HepG2 (cell line): ENCODE measurements around the gene HAGH. TPM values are rescaled to one million over a fixed set of nuclear protein-coding genes. Genes with fewer than 3 reads are reported as not detected.

Source experiments
- ATAC-seq: fragments of 200-7000 bp; cut with Tn5 transposase; 3 replicates; pipeline ENCODE4 v1.9.1; 2020; ENCODE audit warnings: mild to moderate bottlenecking, moderate library complexity
- BruUV-seq: library from RNA; stranded (reverse); fragments of 400-500 nt; replicated peaks from 2 replicates; lab custom pipeline; 2021; lab: Mats Ljungman, UMichigan
- CTCF ChIA-PET: fragments of 300-600 bp; formaldehyde crosslinking; extraction: SDS; loops from one replicate; lab custom pipeline; 2021; ENCODE audit warnings: low total read pairs, inconsistent platforms, low intra/inter-chr PET ratio; lab: Yijun Ruan, JAX
- POLR2A ChIA-PET: fragments of 350-600 bp; sonication (Branson Sonifier 250); formaldehyde crosslinking; loops from one replicate; lab custom pipeline; 2020; ENCODE audit warnings: antibody characterized with exemption, inconsistent platforms; lab: Yijun Ruan, JAX
- DNase-seq: peaks from one replicate; pipeline ENCODE4 v3.0.0-alpha.2; 2015; ENCODE audit warnings: low spot score
- FAIRE-seq: peaks from 3 replicates; lab custom pipeline; 2011; peaks lifted over from hg19 to GRCh38; lab: Jason Lieb, UNC
- H2AFZ ChIP-seq: one replicate; pipeline ENCODE4 v1.6.1; 2011; ENCODE audit warnings: low read length, inconsistent platforms
- H3K27ac ChIP-seq: fragments of 300-600 bp; 3 replicates; pipeline ENCODE4 v1.8.0; 2011; ENCODE audit warnings: mixed run types, mild to moderate bottlenecking, mixed read lengths, low read length, inconsistent platforms; ENCODE audit not compliant: insufficient read depth; ENCODE audit errors: extremely low read length
- H3K27me3 ChIP-seq, 2 experiments: fragments of 200-600 bp in 1 of 2; 2 replicates in 1 of 2; 3 replicates in 1 of 2; pipeline versions ENCODE4 v1.6.0 to v1.8.0; 2011; ENCODE audit warnings: low read length in 2 of 2, mild to moderate bottlenecking in 2 of 2, moderate library complexity in 2 of 2, inconsistent platforms in 1 of 2; ENCODE audit not compliant: insufficient read depth in 2 of 2, control insufficient read depth in 1 of 2
- H3K36me3 ChIP-seq, 2 experiments: fragments of 200-600 bp in 1 of 2; replicated peaks in 1 of 2; 2 replicates in 1 of 2; 3 replicates in 1 of 2; pipeline versions ENCODE4 v1.5.1 to v1.8.0; 2011; ENCODE audit warnings: low read length in 2 of 2, inconsistent platforms in 1 of 2; ENCODE audit not compliant: insufficient read depth in 2 of 2, control insufficient read depth in 1 of 2
- H3K4me1 ChIP-seq: 2 replicates; pipeline ENCODE4 v1.5.1; 2012; ENCODE audit warnings: low read length, inconsistent platforms; ENCODE audit not compliant: insufficient read depth
- H3K4me2 ChIP-seq: 2 replicates; pipeline ENCODE4 v1.6.0; 2011; ENCODE audit warnings: low read depth, low read length, inconsistent platforms
- H3K4me3 ChIP-seq, 3 experiments: fragments of 200-600 bp in 1 of 3; sonication (generic), shearing (Covaris generic) in 1 of 3; replicated peaks in 1 of 3; 2 replicates each; pipeline ENCODE4 v1.5.1; 2011 to 2016; ENCODE audit warnings: low read length in 3 of 3, inconsistent platforms in 2 of 3, low read depth in 2 of 3, mild to moderate bottlenecking in 2 of 3, control low read depth in 1 of 3, mixed read lengths in 1 of 3; ENCODE audit not compliant: insufficient read depth in 1 of 3
- H3K79me2 ChIP-seq: one replicate; pipeline ENCODE4 v1.6.1; 2011; ENCODE audit warnings: low read length, inconsistent platforms; ENCODE audit not compliant: insufficient read depth
- H3K9ac ChIP-seq: 2 replicates; pipeline ENCODE4 v1.6.0; 2011; ENCODE audit warnings: mild to moderate bottlenecking, low read depth, low read length, inconsistent platforms; ENCODE audit not compliant: insufficient read depth
- H3K9me3 ChIP-seq: 2 replicates; pipeline ENCODE4 v1.5.1; 2012; ENCODE audit warnings: mild to moderate bottlenecking, low read length
- H4K20me1 ChIP-seq: 2 replicates; pipeline ENCODE4 v1.6.0; 2011; ENCODE audit warnings: inconsistent platforms, mild to moderate bottlenecking, low read length, moderate library complexity; ENCODE audit not compliant: insufficient read depth
- AGO2 ChIP-seq: fragments of 200-400 bp; formaldehyde crosslinking; optimal IDR thresholded peaks from 2 replicates; pipeline ENCODE3; 2017; ENCODE audit warnings: mild to moderate bottlenecking, low read depth, low read length, moderate library complexity
- AKAP8 ChIP-seq: sonication (generic); formaldehyde crosslinking; IDR thresholded peaks from 2 replicates; pipeline ENCODE4 v1.5.1; 2020; ENCODE audit warnings: mild to moderate bottlenecking, missing genetic modification reagents
- BRCA1 ChIP-seq: sonication (generic); formaldehyde crosslinking; IDR thresholded peaks from 2 replicates; pipeline ENCODE4 v1.4.0; 2020; ENCODE audit warnings: missing genetic modification reagents
- CENPBD1 ChIP-seq: sonication (generic); formaldehyde crosslinking; IDR thresholded peaks from 2 replicates; pipeline ENCODE4 v1.8.0; 2022; ENCODE audit warnings: missing genetic modification reagents, low read depth, mild to moderate bottlenecking, borderline replicate concordance
- FOXP4 ChIP-seq: sonication (generic); formaldehyde crosslinking; IDR thresholded peaks from 2 replicates; pipeline ENCODE4 v1.4.0; 2020; ENCODE audit warnings: missing genetic modification reagents
- GABPB1 ChIP-seq: IDR thresholded peaks from 2 replicates; pipeline ENCODE4 v1.6.1; 2016; ENCODE audit warnings: mild to moderate bottlenecking, missing genetic modification reagents, moderate library complexity, missing compliant biosample characterization
- JARID2 ChIP-seq: sonication (generic); formaldehyde crosslinking; IDR thresholded peaks from 2 replicates; pipeline ENCODE4 v1.8.1; 2023; ENCODE audit warnings: missing genetic modification reagents, inconsistent platforms; ENCODE audit not compliant: insufficient replicate concordance
- MAF1 ChIP-seq: sonication (generic); formaldehyde crosslinking; IDR thresholded peaks from 2 replicates; pipeline ENCODE4 v1.5.0; 2020; ENCODE audit warnings: missing genetic modification reagents, borderline replicate concordance
- MXI1 ChIP-seq: IDR thresholded peaks from 3 replicates; pipeline ENCODE4 v1.6.1; 2012; ENCODE audit warnings: low read depth, low read length, inconsistent platforms, borderline replicate concordance
- PHF8 ChIP-seq: sonication (generic); formaldehyde crosslinking; IDR thresholded peaks from 2 replicates; pipeline ENCODE4 v1.5.0; 2020; ENCODE audit warnings: missing genetic modification reagents
- POLR2A ChIP-seq, 2 experiments: IDR thresholded peaks; 2 replicates each; pipeline ENCODE4 v1.6.1; 2011; ENCODE audit warnings: low read depth in 2 of 2, low read length in 2 of 2, mild to moderate bottlenecking in 1 of 2, moderate library complexity in 1 of 2; ENCODE audit not compliant: insufficient read depth in 1 of 2
- RBFOX2 ChIP-seq: fragments of 200-400 bp; formaldehyde crosslinking; IDR thresholded peaks from 2 replicates; pipeline ENCODE4 v1.6.1; 2017; ENCODE audit warnings: low read depth, mild to moderate bottlenecking, low read length
- RBM22 ChIP-seq: fragments of 200-400 bp; formaldehyde crosslinking; optimal IDR thresholded peaks from 2 replicates; pipeline ENCODE3; 2017; ENCODE audit warnings: mild to moderate bottlenecking, low read length, moderate library complexity
- RBM39 ChIP-seq: fragments of 200-400 bp; formaldehyde crosslinking; IDR thresholded peaks from one replicate; pipeline ENCODE4 v1.6.1; 2018; ENCODE audit warnings: antibody characterized with exemption, mild to moderate bottlenecking, low read depth, low read length; ENCODE audit not compliant: poor library complexity, severe bottlenecking
- ZBTB20 ChIP-seq: sonication (generic); formaldehyde crosslinking; IDR thresholded peaks from 2 replicates; pipeline ENCODE4 v1.8.1; 2023; ENCODE audit warnings: missing genetic modification reagents, low read depth, mild to moderate bottlenecking, borderline replicate concordance
- ZBTB38 ChIP-seq: sonication (generic); formaldehyde crosslinking; IDR thresholded peaks from 2 replicates; pipeline ENCODE4 v1.5.1; 2020; ENCODE audit warnings: mild to moderate bottlenecking, missing genetic modification reagents
- ZFP91 ChIP-seq: sonication (generic); formaldehyde crosslinking; IDR thresholded peaks from 2 replicates; pipeline ENCODE4 v1.9.0; 2022; ENCODE audit warnings: missing genetic modification reagents, mild to moderate bottlenecking, borderline replicate concordance
- ZNF337 ChIP-seq: sonication (generic); formaldehyde crosslinking; IDR thresholded peaks from 2 replicates; pipeline ENCODE4 v1.5.1; 2020; ENCODE audit warnings: missing genetic modification reagents, low read depth, mild to moderate bottlenecking, borderline replicate concordance
- WGBS: methylation state at CpG from one replicate; pipeline ENCODE4 v1.1.6; 2017; ENCODE audit warnings: low lambda C conversion rate; 5-methylcytosine and 5-hydroxymethylcytosine counted together
- in situ Hi-C: cut with HindIII; loops from 2 replicates; pipeline ENCODE4 v1.10.0; 2017; ENCODE audit warnings: low pct_unique_long_range_greater_than_20kb; ENCODE audit not compliant: extremely low pct_ligation_motif_present
- intact Hi-C: fragments of 100-400 bp; cut with micrococcal nuclease; formaldehyde crosslinking; loops from one replicate; pipeline ENCODE4 v1.10.0; 2022; ENCODE audit not compliant: unreplicated experiment
- polyA plus RNA-seq, 8 experiments: library from polyadenylated mRNA; depleted of rRNA in 3 of 8; stranded (reverse) in 7 of 8; unstranded in 1 of 8; fragments of >200 nt; fragmentation: Illumina TruSeq in 4 of 8; extraction: Trizol in 4 of 8; gene quantifications; 2 replicates each; pipeline versions ENCODE4 v1.2.1 to v1.2.3, GENCODE V29; 2011 to 2016; ENCODE audit warnings: low read depth in 4 of 8, missing spikeins in 1 of 8, mixed read lengths in 1 of 8; ENCODE audit not compliant: insufficient read depth in 1 of 8
- total RNA-seq, 5 experiments: library from RNA; depleted of rRNA; stranded (reverse); fragments of >200 nt; fragmentation: Illumina TruSeq; extraction: Trizol; gene quantifications; 2 replicates each; pipeline ENCODE4 v1.2.3, GENCODE V29; 2016; ENCODE audit warnings: low read depth in 1 of 5

HAGH gene
- total and polyA plus RNA-seq, 2 of the 13 experiments (the other 11 are each of a cell fraction or from before 2014, with no cell fraction given) = 70.4 to 95.4 TPM

- no peak for TF ChIP-seq MXI1
Observed at GRCh38 chr16:1768767-1769401, 57.7 kb downstream of the HAGH start (continued).

DNA sequence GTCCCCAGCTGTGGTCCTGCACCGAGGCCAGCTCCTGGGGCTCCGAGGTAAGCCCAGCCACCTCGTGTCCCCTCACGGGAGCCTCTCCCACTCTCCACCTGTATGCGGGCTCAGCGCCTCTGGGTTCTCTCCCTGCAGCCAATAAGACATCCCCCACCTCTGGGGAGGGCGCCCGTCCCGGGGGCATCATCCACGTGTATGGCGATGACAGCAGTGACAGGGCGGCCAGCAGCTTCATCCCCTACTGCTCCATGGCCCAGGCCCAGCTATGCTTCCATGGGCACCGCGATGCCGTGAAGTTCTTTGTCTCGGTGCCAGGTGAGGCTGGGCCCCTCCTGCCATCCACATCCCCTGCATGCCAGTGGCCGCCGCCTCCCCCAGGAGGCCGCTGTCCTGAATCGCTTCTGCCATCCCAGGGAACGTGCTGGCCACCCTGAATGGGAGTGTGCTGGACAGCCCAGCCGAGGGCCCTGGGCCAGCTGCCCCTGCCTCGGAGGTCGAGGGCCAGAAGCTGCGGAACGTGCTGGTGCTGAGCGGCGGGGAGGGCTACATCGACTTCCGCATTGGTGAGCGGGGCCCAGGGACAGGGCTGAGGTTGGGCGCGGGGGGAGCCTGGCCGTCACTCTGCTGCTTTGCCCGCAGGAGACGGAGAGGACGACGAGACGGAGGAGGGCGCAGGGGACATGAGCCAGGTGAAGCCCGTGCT is 58.4 kb downstream of the HAGH start:
- no peaks in the 10 kb centered on the region for H3K9me3 ChIP-seq
- intact Hi-C loops (no loop called here), in situ Hi-C loops (no loop called here)
- peaks cover 18 to 30% of the 10 kb centered on the region in 2 experiments; a peak in 4 of 5 replicates for H3K36me3 ChIP-seq
- H3K4me2 ChIP-seq = no peak overlapping the region
- H3K4me1 ChIP-seq = no peaks in the 10 kb centered on the region
- no TSS peak for BruUV-seq
- H3K27me3 ChIP-seq = no peaks in the 10 kb centered on the region; a peak in 1 of 5 replicates
- H4K20me1 ChIP-seq = no peaks in the 10 kb centered on the region
- ATAC-seq (no peak), FAIRE-seq (no peak), DNase-seq (no peak)
- WGBS = 95% methylated on average over 21 of the region's 41 CpGs
- no peak overlapping the region for H2AFZ ChIP-seq
- ChIA-PET POLR2A (interaction anchor here (2.7 kb wide), 1 partner anchor 14 kb away, joined by 7 read pairs; the partner anchor contains the start of genes NUBP2 and SPSB3), CTCF (no interaction called here)
- peaks cover 12% of the 10 kb centered on the region for H3K79me2 ChIP-seq
- no peak overlapping the region for H3K4me3 ChIP-seq
- H3K9ac ChIP-seq = no peak overlapping the region
- H3K27ac ChIP-seq = no peak overlapping the region
- TF ChIP-seq GABPB1 = 0 out of 2 replicates have a peak, but pooled peaks have one; percentile 17
- peak; percentile 64; the same call in 1 of the 2 replicates for TF ChIP-seq ZBTB38 (CRISPR knock-in tag)
- peak; percentile 57 for TF ChIP-seq RBM22
- no peak for TF ChIP-seq FOXP4 (CRISPR knock-in tag)
- TF ChIP-seq BRCA1 (CRISPR knock-in tag) = no peak
- TF ChIP-seq ZNF337 (CRISPR knock-in tag) = no peak
- no peak for TF ChIP-seq JARID2 (CRISPR knock-in tag)
- peak; percentile 84; the same call in 1 of the 2 replicates for TF ChIP-seq AKAP8 (CRISPR knock-in tag)
- TF ChIP-seq AGO2 = peak; percentile 54
- TF ChIP-seq CENPBD1 (CRISPR knock-in tag) = no peak
- no peak for TF ChIP-seq POLR2A (IDR thresholded peaks at IDR 0.05; ENCODE audit: insufficient read depth in 1 of 2, low read depth in 2 of 2, low read length in 2 of 2)
- peak; percentile 12; the same call in 1 of the 2 replicates for TF ChIP-seq RBFOX2
- peak; percentile 33 for TF ChIP-seq RBM39
- TF ChIP-seq ZFP91 (CRISPR knock-in tag) = 0 out of 2 replicates have a peak, but pooled peaks have one; percentile 16
- TF ChIP-seq PHF8 (CRISPR knock-in tag) = no peak
- no peak for TF ChIP-seq ZBTB20
- TF ChIP-seq MAF1 = no peak
